Pulmonary artery endothelial cell (primary cell): Measurements from ENCODE around the gene DOCK3. TPM values are rescaled to one million over a fixed set of nuclear protein-coding genes. Genes with fewer than 3 reads are reported as not detected.
"Not testable (repeated sequence)": the region's sequence is repeated elsewhere in the genome, so short reads cannot be mapped to it uniquely, and the experiment has no call there.

ENCODE experiments used
- DNase-seq: peaks from one replicate; pipeline ENCODE4 v3.0.0-alpha.2; 2011; ENCODE audit warnings: low read depth, low spot score
- total RNA-seq: library from RNA; depleted of rRNA; stranded (reverse); fragments of >200 nt; gene quantifications from 2 replicates; pipeline ENCODE4 v1.2.3, GENCODE V29; 2014

DOCK3 gene
- total RNA-seq, 1 donor from 2014 or later, result under 0.01 TPM

GRCh38 chr3:50971487-50971924, 296.8 kb downstream of the DOCK3 start:
- no peak for DNase-seq

DNA sequence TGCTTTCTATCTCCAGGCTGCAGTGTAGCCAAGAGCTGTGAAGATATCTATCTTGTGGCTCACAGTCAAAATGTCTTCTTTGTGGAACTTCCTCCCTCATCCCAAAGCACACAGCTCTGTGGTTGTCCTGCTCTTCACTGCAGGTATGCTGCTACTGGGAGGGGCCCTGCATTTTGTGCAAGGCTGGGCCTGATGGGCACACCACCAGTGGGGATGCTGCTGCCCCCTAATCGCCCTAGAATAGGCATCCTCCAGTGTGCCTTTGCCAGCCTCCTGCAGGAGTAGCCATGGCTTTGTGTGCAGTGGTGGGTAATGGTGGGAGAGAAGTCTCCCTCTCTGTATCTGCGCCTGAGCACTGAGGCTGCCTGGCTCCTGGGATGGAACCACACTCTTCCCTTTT, 297.3 kb downstream of the DOCK3 start:
- DNase-seq, result no peak

DNA sequence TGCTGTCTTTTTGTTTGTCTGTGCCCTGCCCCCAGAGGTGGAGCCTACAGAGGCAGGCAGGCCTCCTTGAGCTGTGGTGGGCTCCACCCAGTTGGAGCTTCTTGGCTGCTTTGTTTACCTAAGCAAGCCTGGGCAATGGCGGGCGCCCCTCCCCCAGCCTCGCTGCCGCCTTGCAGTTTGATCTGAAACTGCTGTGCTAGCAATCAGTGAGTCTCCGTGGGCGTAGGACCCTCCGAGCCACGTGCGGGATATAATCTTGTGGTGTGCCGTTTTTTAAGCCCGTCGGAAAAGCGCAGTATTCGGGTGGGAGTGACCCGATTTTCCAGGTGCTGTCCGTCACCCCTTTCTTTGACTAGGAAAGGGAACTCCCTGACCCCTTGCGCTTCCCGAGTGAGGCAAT, 303.9 kb downstream of the DOCK3 start:
- DNase-seq, result not testable (repeated sequence)

- no peak for DNase-seq
These were observed 304.4 kb downstream of the DOCK3 start for GRCh38 chr3:50978991-50979667.

- DNase-seq, result no peak
These were observed 308.0 kb downstream of the DOCK3 start for GRCh38 chr3:50982540-50983325.

DNA sequence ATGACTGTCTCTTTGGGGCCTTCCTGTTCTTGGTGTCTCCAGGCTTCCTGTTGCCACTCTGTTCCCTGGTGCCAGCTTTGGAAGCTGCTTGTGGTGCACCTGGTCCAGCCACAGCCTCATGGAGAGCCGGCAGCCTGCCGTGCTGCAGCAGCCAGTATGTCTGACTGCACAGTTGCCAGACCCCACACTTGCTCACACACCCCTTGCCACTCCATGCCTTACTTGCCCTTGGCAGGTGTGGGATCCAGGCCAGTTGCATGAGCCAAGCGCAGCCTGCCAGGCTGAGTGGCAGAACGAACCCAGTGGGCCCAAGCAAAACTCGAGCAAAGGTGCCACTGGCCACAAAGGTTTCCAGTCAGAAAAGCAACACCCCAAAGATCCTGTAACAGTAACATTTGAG, 309.2 kb downstream of the DOCK3 start:
- DNase-seq, result no peak

GRCh38 chr3:50985893-50986292, 311.2 kb downstream of the DOCK3 start:
- no peak for DNase-seq

GRCh38 chr3:50986726-50987125, 312.0 kb downstream of the DOCK3 start:
- DNase-seq, result no peak

- no peak for DNase-seq
These were observed 319.8 kb downstream of the DOCK3 start for GRCh38 chr3:50994537-50994936.

DNA sequence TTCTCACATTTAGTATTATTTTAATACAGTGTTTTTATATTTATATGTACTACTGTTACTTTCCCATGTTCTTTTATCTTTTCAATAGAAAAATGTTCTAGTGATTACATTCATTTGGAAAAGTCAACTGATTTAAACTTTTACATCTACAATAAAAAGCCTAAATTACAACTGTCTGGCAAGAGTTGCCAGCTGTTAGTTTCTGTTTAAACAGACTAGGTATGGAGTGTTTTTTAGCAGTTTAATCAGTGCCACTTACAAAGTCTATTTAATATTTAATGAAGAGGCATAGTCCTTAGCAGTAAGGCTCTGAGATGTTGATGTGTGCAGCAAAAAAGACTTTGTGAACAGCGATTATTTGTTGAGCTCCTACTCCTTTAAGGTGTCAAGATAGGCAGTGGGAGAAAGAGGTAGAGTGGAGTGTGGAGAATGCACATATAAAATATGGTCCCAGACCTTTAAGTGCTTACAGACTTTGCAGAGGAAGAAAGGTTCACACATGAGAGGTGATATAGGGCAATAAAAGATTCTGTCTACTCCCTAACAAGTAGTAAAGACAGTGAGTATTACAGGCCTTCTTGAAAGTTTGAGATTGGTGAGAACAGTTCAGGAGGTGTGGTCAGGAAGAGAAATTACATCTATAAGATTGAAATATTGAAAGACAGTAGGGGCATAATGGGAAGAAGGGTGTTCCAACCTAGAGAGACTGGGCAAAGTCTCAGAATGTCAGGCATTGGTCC, 320.5 kb downstream of the DOCK3 start:
- DNase-seq, result no peak

DNA sequence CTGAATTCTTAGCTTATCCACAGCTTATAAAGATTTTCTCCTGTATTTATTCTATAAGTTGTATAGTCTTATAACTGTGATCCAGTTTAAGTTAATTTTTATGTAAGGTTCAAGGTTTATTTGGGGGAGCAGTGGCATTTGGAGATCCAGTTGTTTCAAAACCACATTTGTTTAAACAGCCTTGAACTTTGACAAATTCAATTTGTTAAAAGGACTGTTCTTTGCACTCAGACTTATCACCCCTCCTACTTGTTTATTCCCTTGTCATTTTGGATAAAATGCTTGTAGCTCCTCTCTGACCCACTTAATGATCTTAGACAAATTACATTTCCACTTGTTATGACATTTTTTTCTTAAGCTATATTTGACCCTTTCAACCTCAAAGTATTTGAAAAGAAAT, 327.8 kb downstream of the DOCK3 start:
- DNase-seq, result no peak

DNA sequence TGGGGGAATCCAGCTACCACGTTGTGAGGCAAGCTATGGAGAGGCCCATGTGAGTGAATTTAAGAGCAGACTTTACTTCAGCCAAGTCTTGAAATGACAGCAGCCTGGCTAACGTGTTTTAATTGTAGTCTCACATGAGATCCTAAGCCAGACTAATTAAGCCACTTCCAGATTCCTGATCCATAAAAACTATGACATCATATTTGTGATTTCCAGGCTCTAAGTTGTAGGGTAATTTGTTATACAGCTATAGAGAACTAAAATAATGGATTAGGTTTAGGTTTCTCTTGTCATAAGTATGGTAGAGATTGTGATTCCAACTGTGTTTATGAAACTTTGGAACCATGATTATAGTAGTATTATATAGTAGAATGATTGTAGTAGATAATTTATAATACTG, 329.5 kb downstream of the DOCK3 start:
- DNase-seq, result no peak

- DNase-seq, result no peak
These were observed 349.4 kb downstream of the DOCK3 start for GRCh38 chr3:51024121-51024520.

DNA sequence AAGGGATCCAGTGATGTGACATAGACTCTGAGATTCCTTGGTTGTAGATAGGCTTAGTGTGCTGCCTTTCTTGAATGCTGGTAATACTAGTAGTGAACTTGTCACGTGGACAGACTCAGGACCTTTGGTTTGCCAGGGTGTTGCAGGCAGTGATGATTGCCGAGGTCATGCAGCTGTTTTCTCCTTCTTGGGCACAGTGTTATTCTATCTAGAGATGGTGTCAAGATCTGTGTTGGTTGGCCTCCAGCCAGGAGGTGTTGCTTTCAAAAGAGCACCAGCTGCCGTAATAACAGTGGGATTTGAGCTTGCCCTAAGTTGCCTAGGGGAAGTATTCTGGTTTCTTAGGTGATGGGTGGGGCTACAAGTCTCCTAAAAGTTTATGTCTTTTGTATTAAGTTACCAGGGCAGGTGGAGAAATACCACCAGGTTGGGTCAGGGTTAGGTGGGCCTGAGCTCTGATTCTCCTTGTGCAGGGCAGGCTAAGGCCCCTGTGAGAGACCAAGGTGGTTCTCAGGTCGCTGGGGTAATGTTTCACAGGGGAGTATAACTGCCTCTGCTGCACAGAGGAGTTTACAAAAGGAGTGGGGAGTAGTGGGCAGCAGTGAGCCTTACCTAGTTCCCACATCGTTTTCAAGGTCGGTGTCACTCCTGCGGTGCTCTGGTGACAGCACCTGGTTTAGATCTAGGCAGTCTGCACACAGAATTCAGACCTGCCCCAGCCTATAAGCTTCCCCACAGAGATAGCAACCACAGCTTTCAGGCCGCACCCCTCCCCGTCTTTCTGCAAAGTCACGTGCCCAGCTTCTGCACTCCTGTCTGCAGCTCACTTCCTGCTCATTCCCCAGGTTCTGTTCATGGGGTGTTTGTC, 350.3 kb downstream of the DOCK3 start:
- DNase-seq, result no peak

GRCh38 chr3:51031666-51032065, 356.9 kb downstream of the DOCK3 start:
- DNase-seq, result no peak

GRCh38 chr3:51035630-51036029, 360.9 kb downstream of the DOCK3 start:
- DNase-seq, result no peak

GRCh38 chr3:51044982-51045381, 370.3 kb downstream of the DOCK3 start:
- no peak for DNase-seq

DNA sequence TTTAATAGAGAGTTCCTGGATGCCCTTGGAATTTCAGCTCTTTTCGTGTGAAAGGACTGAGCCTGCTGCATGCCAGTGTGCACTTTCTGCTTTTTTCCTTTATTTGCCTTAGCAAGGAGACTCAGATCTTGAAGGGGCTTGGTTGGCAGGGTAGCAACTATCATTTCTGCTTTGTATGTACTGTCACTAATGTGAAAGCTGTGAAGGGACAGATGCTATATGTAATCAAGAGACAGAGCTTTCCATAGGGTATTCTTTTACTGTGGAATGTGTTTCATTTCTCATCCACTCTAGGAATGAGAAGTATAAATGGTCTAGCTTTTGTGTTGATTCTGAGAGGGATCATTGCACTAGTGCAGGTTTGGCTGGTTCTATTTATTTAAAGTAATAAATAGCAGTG, 377.8 kb downstream of the DOCK3 start:
- DNase-seq, result no peak

DNA sequence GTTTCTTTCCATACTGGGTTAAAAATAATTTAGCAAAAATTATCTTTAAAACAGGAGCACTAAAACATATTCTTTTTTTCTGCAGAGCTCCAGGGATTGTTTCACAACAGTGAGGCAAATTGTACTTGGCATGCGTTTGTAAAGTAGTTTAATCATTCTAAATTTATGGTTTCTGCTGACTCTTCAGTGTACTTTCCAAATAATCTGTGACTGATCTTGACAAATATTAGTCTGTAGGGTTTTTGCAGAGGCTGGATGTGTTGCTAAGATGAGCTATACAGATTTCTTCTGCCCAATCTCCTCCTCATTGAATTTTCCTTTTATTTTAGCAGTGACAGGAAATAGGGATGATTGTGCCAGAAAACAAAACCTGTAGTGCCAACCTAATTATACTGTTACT, 382.4 kb downstream of the DOCK3 start:
- DNase-seq, result no peak

- DNase-seq, result no peak
These were observed 388.3 kb downstream of the DOCK3 start for GRCh38 chr3:51063053-51063452.

DNA sequence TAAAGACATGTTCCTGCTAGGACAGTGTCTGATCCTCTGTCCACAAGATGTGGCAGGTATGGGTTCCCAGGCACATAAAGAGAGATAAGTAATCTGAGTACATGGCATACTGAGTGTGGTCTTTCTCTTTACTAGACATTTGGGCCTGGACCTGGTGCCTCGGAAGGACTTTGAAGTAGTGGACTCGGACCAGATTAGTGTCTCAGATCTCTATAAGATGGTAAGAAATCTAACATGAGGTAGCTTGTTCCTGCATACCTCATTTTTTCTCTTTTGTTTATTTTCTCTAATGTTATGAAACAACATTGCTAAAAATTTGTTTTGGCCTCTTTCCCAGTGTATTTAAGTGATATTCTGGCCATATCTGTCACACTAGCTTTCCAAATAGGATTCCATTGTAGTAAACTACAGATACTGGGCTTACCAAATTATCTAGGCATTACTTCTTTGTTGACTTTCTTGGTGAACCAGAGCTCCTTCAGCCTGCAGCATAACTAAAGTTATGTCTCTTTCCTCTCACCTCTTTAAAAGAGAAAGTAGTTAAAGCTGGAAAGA, 400.6 kb downstream of the DOCK3 start:
- no peak for DNase-seq
